GM21423 (cell line): Measurements from ENCODE around the gene YPEL5.
"Not testable (repeated sequence)": the region's sequence is repeated elsewhere in the genome, so short reads cannot be mapped to it uniquely, and the experiment has no call there.

Experiments
- ATAC-seq: cut with Tn5 transposase; IDR thresholded peaks from one replicate; pipeline ENCODE4 v1.9.1; 2021; ENCODE audit warnings: mild to moderate bottlenecking, moderate library complexity; ENCODE audit not compliant: unreplicated experiment

The YPEL5 gene

DNA sequence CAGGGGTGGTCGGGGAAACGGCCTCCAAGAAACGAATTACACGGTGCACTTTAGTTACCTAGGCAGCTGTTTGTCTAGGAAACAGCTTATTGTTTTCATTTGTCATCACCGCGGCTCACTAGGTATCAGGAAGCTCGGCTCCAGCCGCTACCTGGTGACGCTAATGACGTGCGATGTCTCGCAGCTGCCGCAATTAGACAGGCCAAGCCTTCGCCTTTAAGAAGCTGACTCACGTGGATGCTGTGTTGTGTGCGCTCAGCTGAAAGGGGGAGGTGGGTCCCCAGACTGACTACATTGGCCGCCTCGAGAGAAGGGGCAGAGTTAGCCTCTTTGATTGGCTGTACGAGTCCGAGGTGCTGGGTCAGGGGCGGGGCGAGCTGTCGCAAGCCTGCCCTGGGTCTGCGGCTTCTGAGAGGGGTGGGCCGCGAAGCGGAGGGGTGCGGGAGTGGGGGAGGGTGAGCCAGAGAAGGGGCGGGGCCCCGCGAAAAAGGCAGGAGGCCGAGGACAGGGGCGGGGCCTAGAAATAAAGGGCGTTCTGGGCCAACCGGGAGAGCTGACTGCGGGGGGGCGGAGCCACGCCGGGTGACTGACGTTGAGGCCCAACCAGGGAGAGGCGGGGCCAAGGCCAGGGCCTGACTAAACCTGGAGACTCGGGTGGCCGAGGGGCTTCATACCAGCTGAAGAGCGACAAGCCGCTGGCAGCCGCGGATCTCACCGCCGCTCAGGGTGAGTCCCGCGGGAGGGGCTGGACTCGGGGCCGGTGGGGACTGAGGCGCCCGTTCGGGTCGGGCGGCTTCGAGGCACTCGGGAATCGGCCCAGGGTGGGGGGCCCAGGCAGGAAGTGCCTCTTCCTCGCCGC is at the start of gene YPEL5:
TSS of gene YPEL5 (plus strand) at position 671 of the 859 bp plus-strand sequence. CDS start 9,645 bp downstream, outside the sequence.
- peak; percentile 91 for ATAC-seq

DNA sequence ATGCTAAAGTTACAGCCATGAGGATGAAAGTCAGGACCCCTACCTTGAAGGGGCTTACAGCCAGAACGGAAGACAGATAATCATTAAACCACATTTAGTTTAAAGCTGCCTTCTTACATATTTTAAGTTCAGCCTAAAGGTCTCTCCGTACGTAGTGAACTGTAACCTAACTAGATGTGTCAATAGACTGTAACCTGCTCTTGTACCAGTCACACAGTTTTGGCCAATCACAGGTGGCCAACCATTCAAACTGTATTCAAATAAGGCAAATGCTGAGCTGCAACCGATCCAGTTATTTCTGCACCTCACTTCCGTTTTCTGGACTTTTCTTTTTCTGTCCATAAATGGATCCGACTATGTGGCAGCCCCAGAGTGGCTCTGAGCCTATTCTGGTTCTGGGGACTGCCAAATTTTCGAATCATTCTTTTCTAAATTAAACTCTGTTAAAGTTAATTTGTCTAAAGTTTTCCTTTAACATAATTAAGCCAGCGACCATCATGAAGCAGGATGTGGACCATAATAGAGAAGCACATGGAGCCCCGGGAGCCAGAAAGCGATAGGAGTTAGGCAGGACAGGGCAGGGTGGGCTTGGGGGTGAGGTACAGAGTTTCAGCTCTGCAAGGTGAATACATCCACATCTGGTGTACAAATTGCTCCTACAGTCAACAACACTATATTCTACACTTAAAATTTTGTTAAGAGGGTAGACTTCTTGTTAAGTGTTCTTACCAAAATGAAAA is 48.4 kb upstream of the YPEL5 start:
- no peak for ATAC-seq

GRCh38 chr2:30099366-30099765 is 47.4 kb upstream of the YPEL5 start:
- ATAC-seq, result not testable (repeated sequence)

- ATAC-seq, result not testable (repeated sequence)
These were observed 46.1 kb upstream of the YPEL5 start for GRCh38 chr2:30100691-30101090.

DNA sequence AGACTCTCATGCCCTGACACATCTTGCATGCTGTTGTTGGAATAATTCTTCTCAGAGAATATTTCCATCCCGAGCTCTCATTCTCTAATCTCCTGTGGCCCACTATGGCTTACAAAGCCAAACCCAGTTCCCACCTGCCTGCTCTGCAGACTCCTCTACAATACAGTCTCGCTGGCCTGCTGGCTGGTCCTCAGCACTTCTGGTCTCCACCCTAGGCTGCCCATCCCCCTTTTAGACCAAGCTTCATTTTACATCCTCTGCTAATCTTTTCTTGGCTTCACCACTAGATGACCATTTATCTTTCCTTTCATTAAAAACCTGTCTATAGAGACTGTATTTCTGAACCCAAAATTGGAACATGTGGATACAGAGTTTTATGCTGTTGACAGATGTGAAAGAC is 42.5 kb upstream of the YPEL5 start:
- no peak for ATAC-seq

- ATAC-seq, result no peak
These were observed 41.3 kb upstream of the YPEL5 start for GRCh38 chr2:30105556-30105955.

DNA sequence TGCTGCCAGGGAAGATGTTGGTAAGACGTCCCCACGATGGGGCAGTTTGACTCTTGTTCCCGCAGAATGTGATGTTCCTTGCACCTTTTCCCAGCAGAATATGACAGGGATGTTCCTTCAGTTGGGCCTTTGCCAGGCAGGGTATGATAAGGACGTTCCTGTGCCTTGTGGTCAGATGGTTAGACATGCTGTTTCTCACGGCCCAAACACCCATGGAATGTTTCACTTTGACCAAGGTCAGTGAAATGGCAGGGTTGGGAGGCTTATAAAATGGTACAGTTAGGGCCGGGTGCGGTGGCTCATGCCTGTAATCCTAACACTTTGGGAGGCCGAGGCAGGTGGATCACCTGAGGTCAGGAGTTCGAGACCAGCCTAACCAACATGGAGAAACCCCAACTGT is 40.3 kb upstream of the YPEL5 start:
- no peak for ATAC-seq

- no peak for ATAC-seq
These were observed 38.6 kb upstream of the YPEL5 start for GRCh38 chr2:30108192-30108591.

GRCh38 chr2:30108851-30109250 is 38.0 kb upstream of the YPEL5 start:
- ATAC-seq, result no peak

- no peak for ATAC-seq
These were observed 37.0 kb upstream of the YPEL5 start for GRCh38 chr2:30109856-30110255.

GRCh38 chr2:30110773-30111172 is 36.0 kb upstream of the YPEL5 start:
- no peak for ATAC-seq

GRCh38 chr2:30111186-30111585 is 35.6 kb upstream of the YPEL5 start:
- not testable (repeated sequence) for ATAC-seq

DNA sequence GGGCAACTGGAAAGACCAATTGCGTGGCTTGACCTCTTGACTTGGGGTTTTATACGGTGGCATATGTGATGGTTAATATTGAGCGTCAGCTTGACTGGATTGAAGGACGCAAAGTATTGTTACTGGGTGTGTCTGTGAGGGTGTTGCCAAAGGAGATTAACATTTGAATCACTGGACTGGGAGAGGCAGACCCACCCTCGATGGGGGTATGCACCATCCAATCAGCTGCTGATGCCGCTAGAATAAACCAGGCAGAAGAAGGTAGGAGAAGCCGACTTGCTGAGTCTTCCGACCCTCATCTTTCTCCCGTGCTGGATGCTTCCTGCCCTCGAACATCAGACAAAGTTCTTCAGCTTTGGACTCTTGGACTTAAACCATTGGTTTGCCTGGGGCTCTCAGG is 34.2 kb upstream of the YPEL5 start:
- ATAC-seq, result no peak

- no peak for ATAC-seq
These were observed 33.1 kb upstream of the YPEL5 start for GRCh38 chr2:30113617-30114293.

- ATAC-seq, result no peak
These were observed 31.4 kb upstream of the YPEL5 start for GRCh38 chr2:30115141-30115980.

DNA sequence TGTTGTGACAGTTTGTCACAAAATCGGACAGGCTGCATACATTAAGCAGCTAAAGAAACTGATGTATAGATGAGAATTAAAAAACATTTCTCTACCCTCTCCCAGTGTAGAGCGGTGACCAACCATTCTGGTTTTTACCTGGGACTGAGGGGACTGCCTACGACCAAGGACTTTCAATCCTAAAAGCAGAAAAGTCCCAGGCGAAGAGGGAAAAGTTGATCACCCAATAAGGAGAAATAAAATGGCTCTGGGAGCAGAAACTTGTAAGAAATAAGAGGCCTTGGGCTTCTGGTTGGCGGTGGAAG is 30.9 kb upstream of the YPEL5 start:
- no peak for ATAC-seq

- ATAC-seq, result no peak
These were observed 24.4 kb upstream of the YPEL5 start for GRCh38 chr2:30122362-30122761.

DNA sequence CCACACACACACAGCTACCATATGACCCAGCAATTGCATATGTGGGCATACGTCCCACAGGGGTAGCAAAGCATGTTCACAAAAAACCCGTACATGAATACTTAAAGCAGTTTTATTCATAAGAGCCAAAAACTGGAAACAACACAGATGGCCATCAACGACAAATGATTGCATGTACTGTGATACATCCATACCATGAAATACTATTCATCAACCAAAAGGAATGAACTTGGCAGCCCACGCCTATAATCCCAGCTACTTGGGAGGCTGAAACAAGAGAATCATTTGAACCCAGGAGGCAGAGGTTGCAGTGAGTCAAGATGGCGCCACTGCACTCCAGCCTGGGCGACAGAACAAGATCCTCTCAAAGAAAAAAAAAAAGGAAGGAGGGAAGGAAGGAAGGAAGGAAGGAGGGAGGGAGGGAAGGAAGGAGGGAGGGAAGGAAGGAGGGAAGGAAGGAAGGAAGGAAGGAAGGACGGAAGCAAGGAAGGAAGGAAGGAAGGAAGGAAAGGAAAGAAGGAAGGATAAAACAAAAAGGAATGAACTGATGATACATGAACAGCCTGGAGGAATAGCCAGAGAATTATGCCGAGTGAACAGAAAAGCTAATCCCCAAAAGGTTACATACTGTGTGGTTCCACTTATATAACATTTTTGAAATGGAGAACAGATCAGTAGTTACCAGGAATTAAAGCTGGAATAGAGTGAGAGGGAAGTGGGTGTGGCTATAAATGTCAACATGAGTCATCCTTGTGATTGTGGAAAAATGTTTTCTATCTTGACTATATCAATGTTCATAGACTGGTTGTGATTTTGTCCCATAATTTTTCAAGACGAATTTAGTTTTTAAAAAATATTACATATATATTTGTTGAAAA is 19.6 kb upstream of the YPEL5 start:
- no peak for ATAC-seq

DNA sequence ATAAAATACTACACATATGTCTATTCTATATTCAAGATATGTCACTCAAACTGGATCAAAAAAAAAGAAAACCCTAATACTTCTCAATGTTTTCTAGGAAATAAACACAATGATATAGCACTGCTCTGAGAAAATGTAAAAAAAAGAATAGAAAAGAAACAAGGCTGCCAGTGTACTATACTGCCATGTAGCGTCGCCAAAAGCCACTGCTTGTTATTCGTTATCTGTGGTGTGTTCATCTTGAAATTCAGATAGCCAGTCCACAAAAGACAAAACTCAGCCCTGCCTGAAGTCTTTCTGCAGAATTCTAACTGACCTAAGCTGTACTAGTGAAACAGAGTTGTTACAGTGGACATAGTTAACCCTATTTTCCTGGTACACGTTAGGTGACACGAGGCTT is 12.2 kb upstream of the YPEL5 start:
- ATAC-seq, result no peak

DNA sequence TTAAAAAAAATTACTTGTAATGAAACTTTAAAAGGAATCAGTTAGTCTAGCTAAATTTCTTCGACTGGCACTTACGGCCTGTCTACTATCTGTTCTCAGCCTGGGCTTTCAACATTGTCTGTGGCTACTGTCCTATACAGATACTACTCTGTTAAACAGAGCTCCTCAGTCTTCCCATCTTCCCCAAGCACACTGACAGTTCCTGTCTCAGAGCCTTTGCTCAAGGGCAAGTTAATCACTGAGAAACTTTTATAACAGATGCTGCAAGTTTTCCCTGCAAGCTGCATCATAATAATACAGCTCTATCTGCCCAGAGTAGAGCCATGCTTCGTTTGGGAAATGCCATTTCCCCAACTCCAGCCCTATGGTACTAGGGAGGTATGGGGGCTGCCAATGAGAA is 11.3 kb upstream of the YPEL5 start:
- no peak for ATAC-seq
